IPS-20b (cell line): ENCODE data around the gene RPL11.

Source experiments
- H3K27ac ChIP-seq: one replicate; pipeline ENCODE4 v1.5.1; 2013; ENCODE audit warnings: low read length
- H3K27me3 ChIP-seq: 2 replicates; pipeline ENCODE4 v1.6.1; 2013; ENCODE audit warnings: mild to moderate bottlenecking, low read length, inconsistent platforms; ENCODE audit not compliant: insufficient read depth
- H3K36me3 ChIP-seq: 2 replicates; pipeline ENCODE4 v1.6.1; 2013; ENCODE audit warnings: low read depth, mild to moderate bottlenecking, inconsistent platforms, low read length, moderate library complexity; ENCODE audit not compliant: insufficient read depth
- H3K4me1 ChIP-seq: 2 replicates; pipeline ENCODE4 v1.6.1; 2013; ENCODE audit warnings: mild to moderate bottlenecking, control low read depth, inconsistent platforms, low read length, moderate library complexity; ENCODE audit not compliant: insufficient read depth
- H3K4me3 ChIP-seq: 2 replicates; pipeline ENCODE4 v1.5.1; 2013; ENCODE audit warnings: mild to moderate bottlenecking, low read length, inconsistent platforms
- H3K9ac ChIP-seq: 2 replicates; pipeline ENCODE4 v1.6.1; 2013; ENCODE audit warnings: low read depth, mild to moderate bottlenecking, inconsistent platforms, low read length, moderate library complexity
- H3K9me3 ChIP-seq: 2 replicates; pipeline ENCODE4 v1.6.1; 2013; ENCODE audit warnings: mild to moderate bottlenecking, low read depth, low read length, inconsistent platforms; ENCODE audit not compliant: insufficient read depth

The RPL11 gene

DNA sequence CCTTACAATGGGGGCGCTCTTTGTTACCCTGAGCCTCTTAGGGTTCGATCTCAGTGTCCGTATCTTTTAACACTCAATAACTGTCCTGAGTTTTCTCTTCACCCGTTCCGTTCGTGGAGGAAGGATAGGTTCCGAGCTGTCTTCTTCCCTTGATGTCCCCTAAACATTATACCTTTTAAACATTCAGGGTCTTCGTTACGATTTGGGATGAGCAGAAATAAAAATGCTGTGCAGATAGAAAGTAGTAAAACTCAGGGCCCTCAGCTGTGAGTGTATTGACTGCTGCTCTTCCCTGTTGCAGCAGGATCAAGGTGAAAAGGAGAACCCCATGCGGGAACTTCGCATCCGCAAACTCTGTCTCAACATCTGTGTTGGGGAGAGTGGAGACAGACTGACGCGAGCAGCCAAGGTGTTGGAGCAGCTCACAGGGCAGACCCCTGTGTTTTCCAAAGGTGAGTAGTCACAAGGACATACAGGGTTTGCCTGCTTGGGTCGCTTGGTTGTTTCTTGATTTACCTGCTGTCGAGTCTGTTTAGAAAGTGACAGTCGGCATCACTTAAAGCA lies 784 bp downstream of the RPL11 start:
- peaks cover 12% of the 10 kb centered on the region for H3K4me1 ChIP-seq
- no peaks in the 10 kb centered on the region for H3K27me3 ChIP-seq
- peaks cover 55% of the 10 kb centered on the region for H3K36me3 ChIP-seq
- peak overlapping the region; percentile 97 for H3K9ac ChIP-seq
- no peaks in the 10 kb centered on the region for H3K9me3 ChIP-seq
- peak overlapping the region; percentile 86 for H3K27ac ChIP-seq
- H3K4me3 ChIP-seq, result peak overlapping the region; percentile 98

DNA sequence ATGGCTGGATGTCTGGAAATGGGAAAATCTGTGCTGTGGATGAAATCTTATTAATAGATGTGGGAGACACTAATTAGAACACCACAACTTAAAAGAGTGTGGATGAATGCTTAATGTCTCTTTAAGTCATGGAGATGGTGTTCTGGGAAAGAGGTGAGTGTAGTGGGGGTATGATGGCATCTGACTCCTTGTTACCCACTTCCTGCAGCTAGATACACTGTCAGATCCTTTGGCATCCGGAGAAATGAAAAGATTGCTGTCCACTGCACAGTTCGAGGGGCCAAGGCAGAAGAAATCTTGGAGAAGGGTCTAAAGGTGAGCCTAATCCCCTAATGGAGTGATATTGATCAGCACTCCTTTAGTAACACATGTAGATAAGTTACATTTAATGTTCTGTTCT lies 2.0 kb downstream of the RPL11 start:
- H3K4me1 ChIP-seq, result peaks cover 12% of the 10 kb centered on the region
- H3K27ac ChIP-seq, result no peak overlapping the region
- H3K4me3 ChIP-seq, result peak overlapping the region; percentile 98
- no peaks in the 10 kb centered on the region for H3K27me3 ChIP-seq
- peaks cover 67% of the 10 kb centered on the region for H3K36me3 ChIP-seq
- no peaks in the 10 kb centered on the region for H3K9me3 ChIP-seq
- H3K9ac ChIP-seq, result peak overlapping the region; percentile 97

DNA sequence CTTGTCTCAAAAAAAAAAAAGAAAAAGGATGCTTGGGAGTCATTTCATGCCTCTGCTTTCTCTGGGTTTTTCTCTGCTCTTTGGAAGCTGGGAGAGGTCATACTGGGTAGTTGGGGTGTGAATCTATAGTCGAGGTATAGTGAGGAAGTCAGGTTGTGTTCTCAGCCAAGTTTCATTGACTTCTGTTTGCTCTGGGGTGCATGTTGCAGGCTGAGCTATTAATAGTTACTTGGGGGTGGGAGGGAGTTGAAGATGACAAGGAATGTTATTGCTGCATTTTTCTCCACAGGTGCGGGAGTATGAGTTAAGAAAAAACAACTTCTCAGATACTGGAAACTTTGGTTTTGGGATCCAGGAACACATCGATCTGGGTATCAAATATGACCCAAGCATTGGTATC lies 2.8 kb downstream of the RPL11 start:
- peak overlapping the region; percentile 98; the same call in 1 of the 2 replicates for H3K4me3 ChIP-seq
- H3K27ac ChIP-seq, result no peak overlapping the region
- H3K36me3 ChIP-seq, result peaks cover 74% of the 10 kb centered on the region
- H3K4me1 ChIP-seq, result peaks cover 12% of the 10 kb centered on the region
- peak overlapping the region; percentile 97; the same call in 1 of the 2 replicates for H3K9ac ChIP-seq
- no peaks in the 10 kb centered on the region for H3K27me3 ChIP-seq
- no peaks in the 10 kb centered on the region for H3K9me3 ChIP-seq

DNA sequence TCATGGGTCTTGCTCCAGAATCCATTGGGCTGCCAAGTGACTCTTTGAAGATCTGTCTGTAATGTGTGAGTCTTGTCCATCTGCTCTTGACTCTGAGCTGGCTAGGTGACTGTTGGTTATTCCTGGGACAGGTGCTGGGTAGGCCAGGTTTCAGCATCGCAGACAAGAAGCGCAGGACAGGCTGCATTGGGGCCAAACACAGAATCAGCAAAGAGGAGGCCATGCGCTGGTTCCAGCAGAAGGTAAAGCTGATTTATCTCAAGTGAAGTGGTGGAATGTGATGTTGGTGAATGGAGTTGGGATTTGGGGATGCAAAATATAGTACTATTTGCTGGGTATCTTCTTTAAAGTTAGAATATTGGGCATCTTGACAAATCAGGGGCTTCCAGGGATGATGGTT lies 4.1 kb downstream of the RPL11 start:
- no peak overlapping the region for H3K27ac ChIP-seq

DNA sequence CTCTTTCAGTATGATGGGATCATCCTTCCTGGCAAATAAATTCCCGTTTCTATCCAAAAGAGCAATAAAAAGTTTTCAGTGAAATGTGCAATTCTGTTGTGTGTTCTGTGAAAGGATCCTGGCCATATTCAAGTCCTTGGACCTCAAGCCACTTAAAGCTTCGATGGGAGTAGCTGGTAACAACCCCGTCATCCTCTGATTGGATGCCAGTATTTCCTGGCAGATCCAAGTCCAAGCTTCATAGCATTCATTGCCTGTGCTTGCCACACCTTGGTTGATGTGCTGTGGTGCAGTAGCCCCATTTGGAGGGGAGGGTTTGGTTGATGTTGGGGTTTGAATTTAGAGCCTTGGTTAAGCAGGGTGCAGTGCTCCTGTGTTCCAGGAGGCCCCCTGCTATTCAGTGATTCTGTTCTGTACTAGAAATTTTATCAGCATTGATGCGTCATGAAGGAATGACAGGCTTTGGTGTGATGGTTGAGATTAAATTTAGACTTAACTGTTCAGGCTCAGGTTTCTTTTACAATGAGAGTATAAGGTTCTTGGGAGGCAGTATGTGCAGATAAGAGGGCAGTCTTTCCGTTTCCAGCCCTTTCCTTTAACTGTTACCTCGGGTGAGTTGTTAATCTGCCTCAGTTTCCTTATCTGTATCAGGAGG lies 4.9 kb downstream of the RPL11 start:
- Histone ChIP-seq H3K36me3 (peaks cover 95% of the 10 kb centered on the region), H3K9me3 (no peaks in the 10 kb centered on the region), H3K27me3 (no peaks in the 10 kb centered on the region), H3K4me3 (no peak overlapping the region; the same call in 1 of the 2 replicates), H3K4me1 (peaks cover 12% of the 10 kb centered on the region), H3K9ac (no peak overlapping the region), H3K27ac (no peak overlapping the region)

More for the DNA sequence above, 4.1 kb downstream of the RPL11 start:
- no peaks in the 10 kb centered on the region for H3K27me3 ChIP-seq
- H3K4me1 ChIP-seq, result peaks cover 12% of the 10 kb centered on the region
- H3K36me3 ChIP-seq, result peaks cover 87% of the 10 kb centered on the region
- H3K9me3 ChIP-seq, result no peaks in the 10 kb centered on the region
- H3K9ac ChIP-seq, result peak overlapping the region; percentile 97; the same call in 1 of the 2 replicates
- H3K4me3 ChIP-seq, result peak overlapping the region; percentile 98; the same call in 1 of the 2 replicates

DNA sequence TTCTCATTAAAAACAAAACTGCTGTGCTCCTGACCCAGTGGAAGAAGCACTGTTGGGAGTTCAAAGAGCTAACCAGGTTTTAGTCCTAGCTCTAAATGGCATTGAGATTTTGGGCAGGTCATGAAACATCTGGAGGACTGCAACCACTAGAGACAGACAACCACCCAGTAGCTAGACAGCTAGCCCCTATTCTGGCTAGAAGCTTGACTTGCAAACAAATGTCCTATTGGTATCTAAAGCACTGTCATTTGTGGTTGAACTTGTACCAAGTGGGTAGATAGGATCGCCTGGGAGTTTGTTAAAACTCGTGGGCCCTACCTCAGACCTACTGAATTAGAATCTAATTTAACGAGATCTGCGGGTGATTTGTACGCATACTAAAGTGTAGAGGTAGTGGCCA lies 6.9 kb downstream of the RPL11 start:
- no peaks in the 10 kb centered on the region for H3K9me3 ChIP-seq
- H3K4me3 ChIP-seq, result no peak overlapping the region
- no peaks in the 10 kb centered on the region for H3K27me3 ChIP-seq
- H3K27ac ChIP-seq, result no peak overlapping the region
- H3K4me1 ChIP-seq, result peaks cover 6% of the 10 kb centered on the region
- H3K9ac ChIP-seq, result no peak overlapping the region
- peaks cover 95% of the 10 kb centered on the region for H3K36me3 ChIP-seq

DNA sequence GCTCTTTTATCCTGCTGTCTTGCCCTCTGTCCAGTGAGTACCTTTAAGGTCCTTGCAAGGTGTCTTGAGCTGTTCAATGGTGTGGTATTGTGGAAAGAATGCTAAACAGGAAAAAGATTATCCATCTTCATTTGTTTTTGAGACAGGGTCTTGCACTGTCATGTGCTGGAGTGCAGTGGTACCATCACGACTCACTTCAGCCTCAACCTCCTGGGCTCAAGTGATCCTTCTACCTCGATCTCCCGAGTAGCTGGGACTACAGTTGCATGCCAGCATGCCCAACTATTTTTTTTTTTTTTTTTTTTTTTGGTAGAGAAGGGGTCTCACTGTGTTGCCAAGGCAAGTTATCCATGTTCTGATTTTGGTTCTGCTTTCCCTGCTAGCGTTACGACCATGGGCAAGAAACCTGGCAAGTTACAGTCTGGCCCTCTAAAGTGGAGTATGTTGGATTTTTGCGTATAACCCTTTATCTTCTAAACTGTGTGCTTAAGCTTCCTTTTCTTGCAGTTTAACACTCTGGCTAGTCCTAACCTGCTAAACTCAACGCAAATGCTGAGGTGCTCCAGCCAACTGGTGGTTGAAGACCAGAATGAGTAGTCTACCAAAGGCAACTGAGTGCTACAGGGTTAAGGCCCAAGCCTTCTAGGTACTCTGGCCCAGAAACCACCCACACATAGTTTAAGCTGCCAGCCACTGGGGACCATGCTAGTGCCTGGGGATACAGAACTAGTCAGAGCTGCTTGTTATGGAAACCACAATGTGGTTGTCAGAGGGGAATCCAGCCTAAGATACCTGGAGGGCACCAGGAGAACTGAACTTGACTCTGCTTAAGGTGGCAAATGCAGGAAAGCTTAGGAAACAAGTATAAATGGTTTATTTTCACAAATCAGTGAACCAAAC lies 7.9 kb downstream of the RPL11 start:
- Histone ChIP-seq H3K4me1 (no peaks in the 10 kb centered on the region), H3K36me3 (peaks cover 92% of the 10 kb centered on the region), H3K9me3 (no peaks in the 10 kb centered on the region), H3K27ac (no peak overlapping the region), H3K9ac (no peak overlapping the region), H3K27me3 (no peaks in the 10 kb centered on the region), H3K4me3 (no peak overlapping the region)

DNA sequence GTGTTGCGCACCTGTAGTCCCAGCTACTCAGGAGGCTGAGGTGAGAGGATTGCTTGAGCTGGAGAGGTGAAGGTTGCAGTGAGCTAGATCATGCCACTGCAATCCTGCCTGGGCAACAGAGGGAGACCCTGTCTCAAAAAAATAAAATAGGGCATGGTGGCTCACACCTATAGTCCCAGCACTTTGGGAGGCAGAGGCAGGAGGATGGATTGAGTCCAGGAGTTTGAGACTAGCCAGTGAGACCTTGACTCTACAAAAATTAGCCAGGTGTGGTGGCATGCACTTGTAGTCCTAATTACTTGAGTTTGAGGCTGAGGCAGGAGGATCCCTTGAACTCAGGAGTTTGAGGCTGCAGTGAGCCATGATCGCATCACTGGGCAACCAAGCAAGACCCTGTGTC lies 9.7 kb downstream of the RPL11 start:
- Histone ChIP-seq H3K4me3 (no peak overlapping the region), H3K9me3 (no peaks in the 10 kb centered on the region), H3K4me1 (no peaks in the 10 kb centered on the region), H3K27ac (no peak overlapping the region), H3K36me3 (peaks cover 82% of the 10 kb centered on the region), H3K9ac (no peak overlapping the region), H3K27me3 (no peaks in the 10 kb centered on the region)

DNA sequence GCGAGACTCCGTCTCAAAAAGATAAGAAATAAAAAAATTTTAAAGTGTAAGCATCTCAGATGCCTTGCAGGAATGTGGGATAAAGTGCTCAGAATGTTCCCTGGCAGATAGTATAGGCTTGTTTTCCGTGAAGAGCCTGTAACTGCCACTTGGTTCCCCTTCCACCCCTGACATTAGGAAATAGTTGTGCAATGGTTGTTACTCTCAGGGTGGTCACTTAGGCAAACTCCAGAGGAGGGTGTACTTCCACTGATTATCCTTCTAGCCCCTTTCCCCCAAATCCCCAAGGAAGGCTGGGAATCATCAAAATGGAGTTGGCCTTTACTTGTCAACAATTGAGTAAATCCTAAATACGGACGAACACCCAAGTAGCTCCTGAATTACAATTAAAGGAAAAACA lies 10.4 kb downstream of the RPL11 start:
- Histone ChIP-seq H3K36me3 (peaks cover 76% of the 10 kb centered on the region), H3K4me1 (no peaks in the 10 kb centered on the region), H3K27ac (no peak overlapping the region)

DNA sequence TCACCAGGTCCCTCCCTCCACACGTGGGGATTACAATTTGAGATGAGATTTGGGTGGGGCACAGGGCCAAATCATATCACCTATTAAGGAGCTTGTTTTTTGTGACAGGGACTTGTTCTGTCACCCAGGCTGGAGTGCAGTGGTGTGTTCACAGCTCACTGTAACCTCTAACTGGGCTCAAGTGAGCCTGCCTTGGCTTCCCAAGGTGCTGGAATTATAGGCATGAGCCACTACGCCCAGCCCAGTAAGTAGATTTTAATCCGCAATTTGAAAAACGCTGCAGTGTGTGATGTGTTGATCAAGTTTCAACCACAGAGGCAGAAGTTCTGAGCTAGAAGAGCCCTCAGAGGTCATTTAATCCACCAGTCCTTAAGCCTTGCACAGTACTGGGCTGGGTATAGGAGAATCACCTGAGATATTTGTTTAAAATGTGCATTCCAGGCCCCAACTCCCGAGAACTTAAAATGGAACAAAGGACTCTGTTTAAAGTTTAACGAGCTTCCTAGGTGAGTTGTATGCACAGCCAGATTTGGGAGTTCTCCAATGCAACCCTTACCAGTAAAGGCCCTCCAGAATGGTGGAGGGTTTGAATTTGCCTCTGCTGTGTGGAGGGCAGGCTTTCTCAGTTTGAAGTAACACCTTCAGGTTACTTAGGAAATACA lies 13.4 kb downstream of the RPL11 start:
- Histone ChIP-seq H3K4me3 (no peak overlapping the region), H3K9me3 (no peaks in the 10 kb centered on the region), H3K9ac (no peak overlapping the region), H3K36me3 (peaks cover 46% of the 10 kb centered on the region), H3K4me1 (no peaks in the 10 kb centered on the region), H3K27me3 (no peaks in the 10 kb centered on the region), H3K27ac (no peak overlapping the region)

More for the DNA sequence above, 10.4 kb downstream of the RPL11 start:
- Histone ChIP-seq H3K9ac (no peak overlapping the region), H3K9me3 (no peaks in the 10 kb centered on the region), H3K27me3 (no peaks in the 10 kb centered on the region), H3K4me3 (no peak overlapping the region)

DNA sequence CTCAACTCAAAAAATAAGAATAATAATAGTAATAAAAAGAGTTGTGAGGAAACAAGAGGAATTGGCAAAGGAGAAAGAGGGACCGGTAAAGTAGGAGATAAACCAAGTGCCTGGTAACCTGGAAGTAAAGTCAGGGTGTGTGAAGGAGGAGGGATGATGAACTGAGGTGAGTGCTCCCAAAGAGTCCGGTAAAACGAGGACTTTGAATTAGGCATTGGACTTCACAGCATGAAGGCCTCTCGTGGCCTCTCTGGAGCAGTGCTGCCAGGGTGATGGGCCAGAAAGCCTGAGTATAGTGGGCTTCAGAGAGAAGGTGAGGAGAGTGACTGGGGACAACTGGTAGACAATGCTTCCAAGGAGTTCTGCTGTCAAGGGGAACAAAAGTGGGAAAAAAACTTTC lies 17.6 kb downstream of the RPL11 start:
- Histone ChIP-seq H3K4me1 (no peaks in the 10 kb centered on the region), H3K4me3 (no peak overlapping the region), H3K27me3 (no peaks in the 10 kb centered on the region), H3K27ac (no peak overlapping the region), H3K9ac (no peak overlapping the region), H3K36me3 (peaks cover 11% of the 10 kb centered on the region), H3K9me3 (no peaks in the 10 kb centered on the region)
